ENCODE measurements around the gene ARRDC4.

ARRDC4 gene

DNA sequence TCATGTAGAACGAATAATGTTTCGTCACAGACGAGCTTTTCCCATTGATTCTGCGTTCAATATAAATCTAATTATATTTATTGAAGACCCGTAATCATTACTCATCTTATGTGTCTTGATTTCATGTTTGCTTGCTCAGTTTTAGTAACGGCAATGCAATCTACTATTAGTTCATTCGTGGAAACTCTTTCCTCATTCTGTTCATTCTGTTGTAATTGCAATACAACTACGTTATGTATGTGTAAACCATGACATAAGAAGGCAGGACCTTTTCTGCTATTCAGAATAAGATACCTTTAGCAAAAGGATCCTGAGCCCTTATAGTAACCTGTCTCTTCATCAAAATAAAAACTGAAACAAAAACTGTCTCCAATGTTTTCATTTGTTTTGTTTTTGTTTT, 6.8 kb upstream of the ARRDC4 start:
- ChIA-PET POLR2A (no interaction called here), CTCF (interaction anchor here (1.2 kb wide), 1 partner anchor 129 kb away, joined by 3 read pairs; no protein-coding TSS in a partner anchor)
- H3K4me1 ChIP-seq (ENCODE audit: control extremely low read depth in 1 of 4, control insufficient read depth in 4 of 4, insufficient read depth in 4 of 4, low read length in 3 of 4): no peaks in the 10 kb centered on the region
- no peak overlapping the region for H3K4me3 ChIP-seq (ENCODE audit: control insufficient read depth in 1 of 7, extremely low read depth in 1 of 7, insufficient read depth in 4 of 7, low read depth in 2 of 7, low read length in 6 of 7)
- no peak overlapping the region for H3K27ac ChIP-seq (ENCODE audit: insufficient read depth in 1 of 2, low read depth in 1 of 2, low read length in 2 of 2, poor library complexity in 1 of 2, severe bottlenecking in 2 of 2)
- no peak for DNase-seq
- H3K9me3 ChIP-seq (ENCODE audit: control extremely low read depth in 1 of 5, control insufficient read depth in 4 of 5, insufficient read depth in 2 of 5, low read depth in 1 of 5, low read length in 4 of 5): no peaks in the 10 kb centered on the region
- 94% methylated on average over 2 of the region's 8 CpGs for WGBS (ENCODE audit: insufficient coverage)
- no peaks in the 10 kb centered on the region for H3K27me3 ChIP-seq (replicated peaks in 2 of 5; ENCODE audit: control insufficient read depth in 4 of 5, insufficient read depth in 5 of 5, low read length in 4 of 5)
- H3K36me3 ChIP-seq (ENCODE audit: control insufficient read depth in 4 of 4, insufficient read depth in 4 of 4, low read length in 3 of 4): no peaks in the 10 kb centered on the region

DNA sequence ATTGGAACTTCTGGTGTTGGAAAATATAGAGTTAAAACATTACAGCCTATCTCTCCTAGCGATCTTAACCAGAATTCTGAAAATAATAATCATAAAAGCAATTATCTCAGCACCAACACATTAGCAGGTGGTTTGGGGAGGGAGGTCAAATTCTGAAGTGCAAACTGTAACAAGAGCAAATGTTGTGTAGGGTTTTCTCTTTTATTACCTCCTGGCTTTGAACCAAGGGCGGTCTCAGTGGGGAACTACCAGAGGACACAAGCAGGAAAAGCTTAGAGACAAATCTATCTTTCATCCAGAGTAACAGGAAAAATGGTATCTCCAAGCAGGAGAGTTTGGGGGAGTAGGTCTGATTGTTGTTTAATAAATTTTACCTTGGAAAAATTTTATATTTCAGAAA, 5.5 kb upstream of the ARRDC4 start:
- Histone ChIP-seq H3K4me1 (ENCODE audit: control extremely low read depth in 1 of 4, control insufficient read depth in 4 of 4, insufficient read depth in 4 of 4, low read length in 3 of 4) (peaks cover 6% of the 10 kb centered on the region in 4 experiments), H3K27me3 (replicated peaks in 2 of 5; ENCODE audit: control insufficient read depth in 4 of 5, insufficient read depth in 5 of 5, low read length in 4 of 5) (no peaks in the 10 kb centered on the region), H3K36me3 (ENCODE audit: control insufficient read depth in 4 of 4, insufficient read depth in 4 of 4, low read length in 3 of 4) (no peaks in the 10 kb centered on the region), H3K9me3 (ENCODE audit: control extremely low read depth in 1 of 5, control insufficient read depth in 4 of 5, insufficient read depth in 2 of 5, low read depth in 1 of 5, low read length in 4 of 5) (no peaks in the 10 kb centered on the region), H3K4me3 (ENCODE audit: control insufficient read depth in 1 of 7, extremely low read depth in 1 of 7, insufficient read depth in 4 of 7, low read depth in 2 of 7, low read length in 6 of 7) (no peak overlapping the region), H3K27ac (ENCODE audit: insufficient read depth in 1 of 2, low read depth in 1 of 2, low read length in 2 of 2, poor library complexity in 1 of 2, severe bottlenecking in 2 of 2) (no peak overlapping the region)
- ChIA-PET POLR2A (no interaction called here), CTCF (no interaction called here)
- WGBS (ENCODE audit: insufficient coverage): no CpG with 5 or more reads among the region's 2 CpGs
- no peak for DNase-seq

- Histone ChIP-seq H3K27ac (ENCODE audit: insufficient read depth in 1 of 2, low read depth in 1 of 2, low read length in 2 of 2, poor library complexity in 1 of 2, severe bottlenecking in 2 of 2) (no peak overlapping the region), H3K4me1 (ENCODE audit: control extremely low read depth in 1 of 4, control insufficient read depth in 4 of 4, insufficient read depth in 4 of 4, low read length in 3 of 4) (peaks cover 6% of the 10 kb centered on the region in 4 experiments), H3K27me3 (replicated peaks in 2 of 5; ENCODE audit: control insufficient read depth in 4 of 5, insufficient read depth in 5 of 5, low read length in 4 of 5) (no peaks in the 10 kb centered on the region), H3K9me3 (ENCODE audit: control extremely low read depth in 1 of 5, control insufficient read depth in 4 of 5, insufficient read depth in 2 of 5, low read depth in 1 of 5, low read length in 4 of 5) (no peaks in the 10 kb centered on the region), H3K4me3 (ENCODE audit: control insufficient read depth in 1 of 7, extremely low read depth in 1 of 7, insufficient read depth in 4 of 7, low read depth in 2 of 7, low read length in 6 of 7) (no peak overlapping the region), H3K36me3 (ENCODE audit: control insufficient read depth in 4 of 4, insufficient read depth in 4 of 4, low read length in 3 of 4) (no peaks in the 10 kb centered on the region)
- POLR2A ChIA-PET: no interaction called here
- WGBS (ENCODE audit: insufficient coverage): 100% methylated on average over 2 of the region's 4 CpGs
- DNase-seq: no peak
- CTCF ChIA-PET: no interaction called here
These were observed 5.0 kb upstream of the ARRDC4 start for GRCh38 chr15:97955529-97955928.

DNA sequence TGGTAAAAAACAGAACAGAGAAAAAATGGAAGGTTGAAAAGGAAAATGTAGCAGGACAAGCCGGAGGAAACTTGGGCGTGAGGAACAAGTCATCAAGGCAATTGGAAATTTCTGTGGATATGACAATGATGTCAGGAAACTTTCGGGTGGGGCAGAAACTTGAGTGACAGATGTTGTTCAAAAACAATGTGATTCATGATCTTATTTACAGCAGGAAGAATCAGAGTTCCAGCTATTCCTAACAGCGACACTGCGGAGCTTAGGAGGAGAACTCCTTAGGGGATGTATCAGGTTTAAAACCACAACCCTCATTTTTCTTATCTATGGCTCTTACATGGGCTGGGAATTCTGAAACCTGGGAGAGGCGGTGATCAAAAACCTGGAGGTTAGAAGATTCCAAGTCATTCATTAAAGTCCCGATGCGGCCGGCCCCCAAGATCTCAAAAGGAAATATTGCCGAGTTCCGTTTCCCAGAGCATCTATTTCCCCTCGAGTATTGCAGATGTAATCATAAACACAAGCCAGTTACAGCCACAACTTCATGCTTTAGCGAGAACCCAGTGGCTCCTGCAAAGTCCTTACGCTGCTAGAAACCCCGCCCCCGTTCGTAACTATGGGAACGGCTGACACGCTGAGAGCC, 659 bp upstream of the ARRDC4 start:
- peak overlapping the region in 1 of 2 experiments; percentile 36 for H3K27ac ChIP-seq (ENCODE audit: insufficient read depth in 1 of 2, low read depth in 1 of 2, low read length in 2 of 2, poor library complexity in 1 of 2, severe bottlenecking in 2 of 2)

GRCh38 chr15:97961067-97961954, 808 bp downstream of the ARRDC4 start:
- H3K36me3 ChIP-seq (ENCODE audit: control insufficient read depth in 4 of 4, insufficient read depth in 4 of 4, low read length in 3 of 4): peaks cover 0 to 8% (median 3%) of the 10 kb centered on the region in 4 experiments
- H3K4me1 ChIP-seq (ENCODE audit: control extremely low read depth in 1 of 4, control insufficient read depth in 4 of 4, insufficient read depth in 4 of 4, low read length in 3 of 4): peaks cover 6 to 41% (median 28%) of the 10 kb centered on the region in 4 experiments
- no peaks in the 10 kb centered on the region for H3K9me3 ChIP-seq (ENCODE audit: control extremely low read depth in 1 of 5, control insufficient read depth in 4 of 5, insufficient read depth in 2 of 5, low read depth in 1 of 5, low read length in 4 of 5)
- ChIA-PET CTCF (interaction anchor here (1.0 to 1.7 kb wide), 4 partner anchors 18 to 216 kb away, joined by 3 to 7 read pairs (median 4); no protein-coding TSS in a partner anchor), POLR2A (interaction anchor here (0.6 kb wide), 1 partner anchor 53 kb away, joined by 4 read pairs; no protein-coding TSS in a partner anchor)
- peak; percentile 8 to 64 (median 35) for DNase-seq
- 3% methylated on average over 28 of the region's 48 CpGs for WGBS (ENCODE audit: insufficient coverage)
- H3K4me3 ChIP-seq (ENCODE audit: control insufficient read depth in 1 of 7, extremely low read depth in 1 of 7, insufficient read depth in 4 of 7, low read depth in 2 of 7, low read length in 6 of 7): peak overlapping the region; percentile 71 to 89 (median 81)
- H3K27ac ChIP-seq (ENCODE audit: insufficient read depth in 1 of 2, low read depth in 1 of 2, low read length in 2 of 2, poor library complexity in 1 of 2, severe bottlenecking in 2 of 2): peak overlapping the region; percentile 66 to 82
- no peaks in the 10 kb centered on the region for H3K27me3 ChIP-seq (replicated peaks in 2 of 5; ENCODE audit: control insufficient read depth in 4 of 5, insufficient read depth in 5 of 5, low read length in 4 of 5)

More for the DNA sequence above, 659 bp upstream of the ARRDC4 start:
- Histone ChIP-seq H3K4me3 (ENCODE audit: control insufficient read depth in 1 of 7, extremely low read depth in 1 of 7, insufficient read depth in 4 of 7, low read depth in 2 of 7, low read length in 6 of 7) (peak overlapping the region in 5 of 7 experiments; percentile 37 to 75 (median 65)), H3K4me1 (ENCODE audit: control extremely low read depth in 1 of 4, control insufficient read depth in 4 of 4, insufficient read depth in 4 of 4, low read length in 3 of 4) (peaks cover 6 to 32% (median 21%) of the 10 kb centered on the region in 4 experiments), H3K27me3 (replicated peaks in 2 of 5; ENCODE audit: control insufficient read depth in 4 of 5, insufficient read depth in 5 of 5, low read length in 4 of 5) (no peaks in the 10 kb centered on the region), H3K36me3 (ENCODE audit: control insufficient read depth in 4 of 4, insufficient read depth in 4 of 4, low read length in 3 of 4) (peaks cover 0 to 3% (median 0%) of the 10 kb centered on the region in 4 experiments), H3K9me3 (ENCODE audit: control extremely low read depth in 1 of 5, control insufficient read depth in 4 of 5, insufficient read depth in 2 of 5, low read depth in 1 of 5, low read length in 4 of 5) (no peaks in the 10 kb centered on the region)
- ChIA-PET POLR2A (no interaction called here), CTCF (interaction anchor here (0.6 to 1.7 kb wide), 5 partner anchors 20 to 218 kb away, joined by 3 to 7 read pairs (median 3); no protein-coding TSS in a partner anchor)
- no peak for DNase-seq
- WGBS (ENCODE audit: insufficient coverage): 0% methylated on average over 9 of the region's 19 CpGs

DNA sequence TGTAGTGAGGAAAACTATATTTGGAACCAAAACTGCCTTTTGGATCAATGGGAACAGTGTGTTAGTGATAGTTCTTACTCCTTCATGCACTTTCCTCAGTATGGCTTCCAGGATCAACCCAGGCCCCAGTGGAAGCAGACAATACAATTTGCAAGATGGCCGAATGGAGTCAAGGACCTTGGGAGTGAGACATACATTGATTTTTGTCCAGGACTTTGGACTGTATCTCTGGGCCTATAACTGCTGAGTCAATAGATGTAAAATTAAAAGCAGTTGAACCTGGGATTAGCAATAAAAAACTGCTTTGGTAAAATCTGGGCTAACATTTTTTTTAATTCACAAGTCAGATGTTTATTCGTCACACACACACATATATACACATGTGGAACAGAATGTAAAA, 1.8 kb downstream of the ARRDC4 start:
- 92% methylated on average over 1 of the region's 2 CpGs for WGBS (ENCODE audit: insufficient coverage)
- no peak for DNase-seq
- Histone ChIP-seq H3K4me3 (ENCODE audit: control insufficient read depth in 1 of 7, extremely low read depth in 1 of 7, insufficient read depth in 4 of 7, low read depth in 2 of 7, low read length in 6 of 7) (peak overlapping the region in 3 of 7 experiments; percentile 71 to 89 (median 80)), H3K27me3 (replicated peaks in 2 of 5; ENCODE audit: control insufficient read depth in 4 of 5, insufficient read depth in 5 of 5, low read length in 4 of 5) (no peaks in the 10 kb centered on the region), H3K4me1 (ENCODE audit: control extremely low read depth in 1 of 4, control insufficient read depth in 4 of 4, insufficient read depth in 4 of 4, low read length in 3 of 4) (peaks cover 6 to 49% (median 34%) of the 10 kb centered on the region in 4 experiments), H3K9me3 (ENCODE audit: control extremely low read depth in 1 of 5, control insufficient read depth in 4 of 5, insufficient read depth in 2 of 5, low read depth in 1 of 5, low read length in 4 of 5) (no peaks in the 10 kb centered on the region), H3K27ac (ENCODE audit: insufficient read depth in 1 of 2, low read depth in 1 of 2, low read length in 2 of 2, poor library complexity in 1 of 2, severe bottlenecking in 2 of 2) (no peak overlapping the region), H3K36me3 (ENCODE audit: control insufficient read depth in 4 of 4, insufficient read depth in 4 of 4, low read length in 3 of 4) (peaks cover 0 to 11% (median 4%) of the 10 kb centered on the region in 4 experiments)
- ChIA-PET CTCF (no interaction called here), POLR2A (no interaction called here)

DNA sequence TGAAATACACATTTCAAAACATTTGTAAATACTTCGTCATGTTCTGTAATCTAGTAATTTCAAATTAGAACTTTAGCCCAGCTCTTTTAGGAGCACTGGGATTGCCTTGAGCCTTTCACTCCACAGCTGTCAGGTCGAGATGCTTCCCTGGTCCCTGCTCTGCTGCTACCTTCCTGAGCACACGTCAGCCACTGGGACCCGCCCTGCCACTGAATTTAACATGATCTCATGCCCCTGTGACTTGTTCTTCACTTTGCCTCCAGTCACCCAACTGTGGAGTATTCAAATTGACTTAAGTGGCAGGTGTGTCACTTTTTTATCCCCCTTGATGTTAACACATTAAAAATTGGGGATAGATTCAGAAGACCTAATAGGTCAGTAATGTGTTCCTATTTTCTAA, 3.3 kb downstream of the ARRDC4 start:
- Histone ChIP-seq H3K4me1 (ENCODE audit: control extremely low read depth in 1 of 4, control insufficient read depth in 4 of 4, insufficient read depth in 4 of 4, low read length in 3 of 4) (peaks cover 6 to 50% (median 35%) of the 10 kb centered on the region in 4 experiments), H3K9me3 (ENCODE audit: control extremely low read depth in 1 of 5, control insufficient read depth in 4 of 5, insufficient read depth in 2 of 5, low read depth in 1 of 5, low read length in 4 of 5) (no peaks in the 10 kb centered on the region), H3K36me3 (ENCODE audit: control insufficient read depth in 4 of 4, insufficient read depth in 4 of 4, low read length in 3 of 4) (peaks cover 0 to 20% (median 7%) of the 10 kb centered on the region in 4 experiments), H3K4me3 (ENCODE audit: control insufficient read depth in 1 of 7, extremely low read depth in 1 of 7, insufficient read depth in 4 of 7, low read depth in 2 of 7, low read length in 6 of 7) (no peak overlapping the region), H3K27ac (ENCODE audit: insufficient read depth in 1 of 2, low read depth in 1 of 2, low read length in 2 of 2, poor library complexity in 1 of 2, severe bottlenecking in 2 of 2) (no peak overlapping the region), H3K27me3 (replicated peaks in 2 of 5; ENCODE audit: control insufficient read depth in 4 of 5, insufficient read depth in 5 of 5, low read length in 4 of 5) (no peaks in the 10 kb centered on the region)
- POLR2A ChIA-PET: no interaction called here
- no peak for DNase-seq
- 78% methylated on average over 4 of the region's 4 CpGs for WGBS (ENCODE audit: insufficient coverage)
- CTCF ChIA-PET: no interaction called here
